Gastroesophageal sphincter (tissue), 4 donors: ENCODE measurements around the gene SDK1. TPM values are rescaled to one million over a fixed set of nuclear protein-coding genes. Genes with fewer than 3 reads are reported as not detected.

ENCODE experiments used
- ATAC-seq: fragments of 150-250 bp; one replicate; pipeline ENCODE4 v1.9.1; 2016; ENCODE audit warnings: mild to moderate bottlenecking, moderate library complexity
- H3K27ac ChIP-seq, 4 donors: fragments of 200-600 bp; sonication (generic) in 3 of 4; 1 replicate in 3 of 4; 2 replicates in 1 of 4; pipeline ENCODE4 v1.5.1; 2016 to 2019
- H3K27me3 ChIP-seq: fragments of 200-600 bp; sonication (generic); one replicate; pipeline ENCODE4 v1.5.1; 2019
- H3K36me3 ChIP-seq, 2 donors: fragments of 200-600 bp; sonication (generic); one replicate each; pipeline ENCODE4 v1.5.1; 2019; ENCODE audit warnings: control low read depth in 1 of 2
- H3K4me1 ChIP-seq, 3 donors: fragments of 200-600 bp; sonication (generic); 1 replicate in 2 of 3; 2 replicates in 1 of 3; pipeline ENCODE4 v1.5.1; 2016 to 2019; ENCODE audit warnings: control low read depth in 2 of 3
- H3K4me3 ChIP-seq, 2 donors: fragments of 200-600 bp; sonication (generic); one replicate each; pipeline ENCODE4 v1.5.1; 2019; ENCODE audit warnings: mild to moderate bottlenecking in 1 of 2, moderate library complexity in 1 of 2
- H3K9me3 ChIP-seq, 3 donors: fragments of 200-600 bp; sonication (generic); one replicate each; pipeline ENCODE4 v1.5.1; 2017 to 2019; ENCODE audit warnings: control low read depth in 2 of 3
- CTCF ChIP-seq, 4 experiments: fragments of 200-600 bp in 2 of 4; fragments of 450-650 bp in 2 of 4; sonication (generic) in 1 of 4; IDR thresholded peaks; one replicate each; pipeline ENCODE4 v1.5.1; 2017 to 2019; ENCODE audit warnings: antibody characterized with exemption in 4 of 4, mild to moderate bottlenecking in 2 of 4, moderate library complexity in 2 of 4
- EP300 ChIP-seq: sonication (generic); formaldehyde crosslinking; IDR thresholded peaks from one replicate; pipeline ENCODE4 v1.6.1; 2017; ENCODE audit warnings: antibody characterized with exemption, mild to moderate bottlenecking
- POLR2A ChIP-seq, 2 donors: fragments of 450-650 bp; IDR thresholded peaks; one replicate each; pipeline ENCODE4 v1.6.1; 2017; ENCODE audit warnings: antibody characterized with exemption in 2 of 2, mild to moderate bottlenecking in 2 of 2, moderate library complexity in 1 of 2
- POLR2AphosphoS5 ChIP-seq: sonication (generic); formaldehyde crosslinking; IDR thresholded peaks from one replicate; pipeline ENCODE4 v1.6.1; 2017; ENCODE audit warnings: antibody characterized with exemption
- WGBS, 2 donors: methylation state at CpG; one replicate each; pipeline ENCODE4 v1.1.5; 2018; ENCODE audit warnings: low coverage in 1 of 2; 5-methylcytosine and 5-hydroxymethylcytosine counted together
- total RNA-seq, 4 donors: library from RNA; depleted of rRNA; stranded (reverse); fragments of >200 nt; gene quantifications; one replicate each; pipeline ENCODE4 v1.1.0, GENCODE V29; 2016

Gene SDK1
- total RNA-seq, 4 donors from 2014 or later = 6.1 to 13.6 (median 8.7) TPM

GRCh38 chr7:4056552-4057288, 755.7 kb downstream of the SDK1 start:
- Histone ChIP-seq H3K27ac (no peak overlapping the region), H3K27me3 (no peaks in the 10 kb centered on the region), H3K9me3 (peaks cover 0 to 20% (median 0%) of the 10 kb centered on the region in 3 donors), H3K36me3 (peaks cover 0 to 4% of the 10 kb centered on the region in 2 donors), H3K4me3 (no peak overlapping the region), H3K4me1 (no peaks in the 10 kb centered on the region)
- 89 to 98% methylated on average over 4 to 8 of the region's 19 CpGs for WGBS, 2 donors
- no peak for TF ChIP-seq POLR2A (IDR thresholded peaks at IDR 0.05)
- no peak for ATAC-seq

- Histone ChIP-seq H3K4me3 (no peak overlapping the region), H3K9me3 (peaks cover 0 to 20% (median 0%) of the 10 kb centered on the region in 3 donors), H3K4me1 (no peaks in the 10 kb centered on the region), H3K36me3 (peaks cover 0 to 4% of the 10 kb centered on the region in 2 donors), H3K27ac (no peak overlapping the region), H3K27me3 (no peaks in the 10 kb centered on the region)
- WGBS, 2 donors = no CpG with 5 or more reads among the region's 1 CpG
- ATAC-seq = no peak
- TF ChIP-seq POLR2AphosphoS5 = no peak
- TF ChIP-seq CTCF (IDR thresholded peaks at IDR 0.05) = no peak
- TF ChIP-seq POLR2A (IDR thresholded peaks at IDR 0.05) = no peak
- no peak for TF ChIP-seq EP300
These were observed 756.2 kb downstream of the SDK1 start for GRCh38 chr7:4057289-4057616.

DNA sequence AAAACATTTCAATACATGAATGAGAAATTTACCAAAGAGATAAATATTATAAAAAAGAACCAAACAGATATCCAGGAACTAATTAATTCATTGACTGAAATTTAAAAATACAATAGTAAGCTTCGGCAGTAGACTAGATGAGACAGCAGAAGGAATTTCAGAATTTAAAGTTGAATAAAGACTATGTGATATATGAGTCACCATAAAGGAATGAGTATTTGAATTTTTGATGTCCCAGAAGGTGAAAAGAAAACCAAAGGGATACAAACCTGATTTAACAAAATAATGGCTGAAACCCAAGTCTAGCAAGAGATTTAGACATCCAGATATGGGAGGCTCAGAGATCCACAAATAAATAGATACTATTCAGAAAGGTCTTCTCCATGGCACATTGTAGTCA, 757.1 kb downstream of the SDK1 start:
- H3K4me3 ChIP-seq = no peak overlapping the region
- no peak overlapping the region for H3K27ac ChIP-seq
- ATAC-seq = no peak
- peaks cover 0 to 23% (median 0%) of the 10 kb centered on the region in 3 donors for H3K9me3 ChIP-seq
- 86 to 93% methylated on average over 1 of the region's 1 CpG for WGBS, 2 donors
- peaks cover 0 to 2% of the 10 kb centered on the region in 2 donors for H3K36me3 ChIP-seq
- H3K4me1 ChIP-seq = no peaks in the 10 kb centered on the region
- H3K27me3 ChIP-seq = no peaks in the 10 kb centered on the region
- TF ChIP-seq POLR2A (IDR thresholded peaks at IDR 0.05) (no peak), EP300 (no peak), POLR2AphosphoS5 (no peak), CTCF (IDR thresholded peaks at IDR 0.05) (no peak)

DNA sequence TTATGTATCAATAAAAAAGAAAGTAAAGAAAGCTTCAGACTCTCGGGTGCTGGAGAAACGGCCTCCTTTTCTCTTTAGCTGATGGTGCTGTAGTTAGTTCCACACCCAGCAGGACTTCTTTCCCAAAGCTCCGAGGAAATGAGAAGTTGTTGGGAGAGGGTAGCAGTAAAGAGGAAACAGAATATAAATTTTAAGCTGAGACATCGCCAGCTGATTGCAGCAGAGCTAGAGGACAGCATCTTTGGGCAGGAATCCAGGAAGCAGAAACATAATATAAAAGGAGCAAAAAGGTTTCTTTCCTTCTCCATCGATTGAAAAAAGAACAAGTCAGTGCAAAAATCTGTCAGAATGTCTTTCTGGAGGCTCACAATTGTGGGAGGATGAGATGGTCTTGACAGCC, 764.1 kb downstream of the SDK1 start:
- Histone ChIP-seq H3K27me3 (no peaks in the 10 kb centered on the region), H3K9me3 (peaks cover 0 to 4% (median 0%) of the 10 kb centered on the region in 3 donors), H3K36me3 (no peaks in the 10 kb centered on the region), H3K27ac (no peak overlapping the region), H3K4me3 (no peak overlapping the region), H3K4me1 (no peaks in the 10 kb centered on the region)
- ATAC-seq = no peak
- TF ChIP-seq EP300 (no peak), POLR2A (IDR thresholded peaks at IDR 0.05) (no peak), POLR2AphosphoS5 (no peak), CTCF (IDR thresholded peaks at IDR 0.05) (no peak)
- WGBS, 2 donors = 15 to 35% methylated on average over 2 to 5 of the region's 5 CpGs

- no peaks in the 10 kb centered on the region for H3K36me3 ChIP-seq
- H3K27me3 ChIP-seq = no peaks in the 10 kb centered on the region
- no peaks in the 10 kb centered on the region for H3K4me1 ChIP-seq
- peaks cover 0 to 3% (median 0%) of the 10 kb centered on the region in 3 donors for H3K9me3 ChIP-seq
- TF ChIP-seq POLR2AphosphoS5 = no peak
- TF ChIP-seq CTCF (IDR thresholded peaks at IDR 0.05) = no peak
- no peak for TF ChIP-seq EP300
- no peak for TF ChIP-seq POLR2A (IDR thresholded peaks at IDR 0.05)
- no peak overlapping the region for H3K4me3 ChIP-seq
- H3K27ac ChIP-seq = no peak overlapping the region
- WGBS, 2 donors = 85% methylated on average over 4 of the region's 10 CpGs; no CpG with 5 or more reads in 1 of the 2 donors
- no peak for ATAC-seq
These were observed 765.2 kb downstream of the SDK1 start for GRCh38 chr7:4066206-4066605.
